Neuronal stem cell (in vitro differentiated cells): Measurements from ENCODE around the gene SH3PXD2A.

Experiments
- DNase-seq: peaks from one replicate; pipeline ENCODE4 v3.0.0-alpha.2; 2013; ENCODE audit warnings: low spot score
- H2AFZ ChIP-seq: one replicate; pipeline ENCODE4 v1.6.1; 2013; ENCODE audit warnings: mild to moderate bottlenecking, low read length, inconsistent platforms
- H2AK5ac ChIP-seq: 2 replicates; pipeline ENCODE4 v1.6.1; 2013; ENCODE audit warnings: low read depth, mild to moderate bottlenecking, inconsistent platforms, low read length, moderate library complexity, mixed read lengths
- H2BK120ac ChIP-seq: 2 replicates; pipeline ENCODE4 v1.6.1; 2013; ENCODE audit warnings: low read depth, mild to moderate bottlenecking, inconsistent platforms, low read length, moderate library complexity, mixed read lengths
- H2BK12ac ChIP-seq: one replicate; pipeline ENCODE4 v1.6.1; 2013; ENCODE audit warnings: low read length, inconsistent platforms
- H2BK15ac ChIP-seq: 2 replicates; pipeline ENCODE4 v1.6.1; 2013; ENCODE audit warnings: mild to moderate bottlenecking, low read length, inconsistent platforms, mixed read lengths
- H2BK5ac ChIP-seq: one replicate; pipeline ENCODE4 v1.6.1; 2013; ENCODE audit warnings: inconsistent platforms, mild to moderate bottlenecking, low read length, moderate library complexity
- H3K14ac ChIP-seq: one replicate; pipeline ENCODE4 v1.6.1; 2013; ENCODE audit warnings: low read length, inconsistent platforms
- H3K18ac ChIP-seq: 2 replicates; pipeline ENCODE4 v1.6.1; 2013; ENCODE audit warnings: low read length, inconsistent platforms
- H3K23ac ChIP-seq: 2 replicates; pipeline ENCODE4 v1.6.1; 2013; ENCODE audit warnings: low read depth, mild to moderate bottlenecking, mixed read lengths, low read length, inconsistent platforms; ENCODE audit not compliant: poor library complexity
- H3K27ac ChIP-seq: replicated peaks from 3 replicates; pipeline ENCODE4 v1.5.1; 2013; ENCODE audit warnings: low read length, inconsistent platforms
- H3K27me3 ChIP-seq, 3 experiments: 2 replicates each; pipeline ENCODE4 v1.6.1; 2013; ENCODE audit warnings: low read length in 3 of 3, mild to moderate bottlenecking in 2 of 3, inconsistent platforms in 1 of 3, low read depth in 1 of 3, mixed read lengths in 1 of 3, moderate library complexity in 1 of 3; ENCODE audit not compliant: control insufficient read depth in 3 of 3, insufficient read depth in 3 of 3
- H3K36me3 ChIP-seq, 2 donors: replicated peaks in 1 of 2; 2 replicates each; pipeline ENCODE4 v1.6.1; 2013; ENCODE audit warnings: low read length in 2 of 2; ENCODE audit not compliant: control insufficient read depth in 2 of 2, insufficient read depth in 2 of 2
- H3K4ac ChIP-seq: 2 replicates; pipeline ENCODE4 v1.6.1; 2013; ENCODE audit warnings: inconsistent platforms, mild to moderate bottlenecking, low read length, moderate library complexity
- H3K4me1 ChIP-seq, 2 donors: 1 replicate in 1 of 2; 2 replicates in 1 of 2; pipeline ENCODE4 v1.6.1; 2013; ENCODE audit warnings: low read length in 2 of 2, low read depth in 1 of 2; ENCODE audit not compliant: control insufficient read depth in 2 of 2, insufficient read depth in 1 of 2
- H3K4me2 ChIP-seq: one replicate; pipeline ENCODE4 v1.6.1; 2013; ENCODE audit warnings: mild to moderate bottlenecking, low read length, inconsistent platforms; ENCODE audit not compliant: insufficient read depth, poor library complexity, severe bottlenecking
- H3K4me3 ChIP-seq, 2 donors: 2 replicates each; pipeline ENCODE4 v1.5.1; 2013; ENCODE audit warnings: low read length in 2 of 2, mild to moderate bottlenecking in 2 of 2, inconsistent platforms in 1 of 2, moderate library complexity in 1 of 2
- H3K79me1 ChIP-seq: one replicate; pipeline ENCODE4 v1.6.1; 2013; ENCODE audit warnings: low read depth, mild to moderate bottlenecking, inconsistent platforms, low read length, moderate library complexity
- H3K9ac ChIP-seq: one replicate; pipeline ENCODE4 v1.6.1; 2013; ENCODE audit warnings: mild to moderate bottlenecking, low read depth, low read length, inconsistent platforms; ENCODE audit not compliant: poor library complexity
- H3K9me3 ChIP-seq, 2 donors: replicated peaks in 1 of 2; 2 replicates each; pipeline versions ENCODE3 to v1.6.1; 2013; ENCODE audit warnings: low read length in 2 of 2, mild to moderate bottlenecking in 2 of 2, inconsistent platforms in 1 of 2, low read depth in 1 of 2, mixed read lengths in 1 of 2, moderate library complexity in 1 of 2; ENCODE audit not compliant: control insufficient read depth in 2 of 2, insufficient read depth in 1 of 2
- H4K8ac ChIP-seq: one replicate; pipeline ENCODE4 v1.6.1; 2013; ENCODE audit warnings: low read depth, mild to moderate bottlenecking, inconsistent platforms, low read length, moderate library complexity
- H4K91ac ChIP-seq: one replicate; pipeline ENCODE4 v1.6.1; 2013; ENCODE audit warnings: low read length, low read depth, mild to moderate bottlenecking, inconsistent platforms; ENCODE audit not compliant: poor library complexity
- WGBS, 2 donors: extraction: QIAGEN DNeasy Blood & Tissue Kit; methylation state at CpG; one replicate each; pipeline ENCODE4 v1.1.7; 2013; ENCODE audit warnings: missing lambda C conversion rate in 2 of 2, mixed read lengths in 1 of 2; ENCODE audit not compliant: insufficient read length in 2 of 2, insufficient replicate concordance in 1 of 2; ENCODE audit errors: extremely low coverage in 2 of 2; 5-methylcytosine and 5-hydroxymethylcytosine counted together

The SH3PXD2A gene

GRCh38 chr10:103855852-103856796 lies 748 bp upstream of the SH3PXD2A start:
- no peak overlapping the region for H3K27ac ChIP-seq

GRCh38 chr10:103854686-103855391 lies 537 bp downstream of the SH3PXD2A start:
- Histone ChIP-seq H2AK5ac (peak overlapping the region; percentile 64), H3K4me2 (peak overlapping the region; percentile 90), H3K23ac (no peak overlapping the region), H2AFZ (peak overlapping the region; percentile 93), H2BK12ac (peak overlapping the region; percentile 14), H3K14ac (no peak overlapping the region), H3K79me1 (no peaks in the 10 kb centered on the region), H4K91ac (no peak overlapping the region), H2BK5ac (no peak overlapping the region), H2BK15ac (no peak overlapping the region), H3K36me3 (peaks cover 0 to 16% of the 10 kb centered on the region in 2 donors), H3K9me3 (no peaks in the 10 kb centered on the region), H3K27ac (no peak overlapping the region), H4K8ac (no peak overlapping the region), H3K9ac (peak overlapping the region; percentile 80), H2BK120ac (no peak overlapping the region), H3K4me3 (peak overlapping the region; percentile 58 to 87), H3K27me3 (peaks cover 0 to 23% (median 4%) of the 10 kb centered on the region in 3 experiments), H3K4me1 (peaks cover 13 to 20% of the 10 kb centered on the region in 2 donors), H3K4ac (no peak overlapping the region), H3K18ac (peak overlapping the region; percentile 86)
- no CpG with 5 or more reads among the region's 53 CpGs for WGBS, 2 donors
- no peak for DNase-seq

More at GRCh38 chr10:103855852-103856796, 748 bp upstream of the SH3PXD2A start:
- Histone ChIP-seq H3K18ac (peak overlapping the region; percentile 45), H3K79me1 (no peaks in the 10 kb centered on the region), H2BK12ac (peak overlapping the region; percentile 51), H3K4ac (no peak overlapping the region), H3K4me1 (peaks cover 13 to 20% of the 10 kb centered on the region in 2 donors), H2BK120ac (no peak overlapping the region), H2BK15ac (no peak overlapping the region), H3K9ac (peak overlapping the region; percentile 54), H3K23ac (no peak overlapping the region), H3K27me3 (peaks cover 0 to 23% (median 4%) of the 10 kb centered on the region in 3 experiments), H3K4me2 (peak overlapping the region; percentile 90), H2AFZ (peak overlapping the region; percentile 93), H4K91ac (no peak overlapping the region), H3K4me3 (peak overlapping the region; percentile 58 to 79), H3K36me3 (peaks cover 0 to 9% of the 10 kb centered on the region in 2 donors), H2BK5ac (no peak overlapping the region), H3K14ac (no peak overlapping the region), H3K9me3 (no peaks in the 10 kb centered on the region), H4K8ac (no peak overlapping the region), H2AK5ac (no peak overlapping the region)
- DNase-seq: peak; percentile 27
- no CpG with 5 or more reads among the region's 34 CpGs for WGBS, 2 donors

GRCh38 chr10:103854265-103854685 lies 1.1 kb downstream of the SH3PXD2A start:
- Histone ChIP-seq H2BK120ac (no peak overlapping the region), H2AFZ (peak overlapping the region; percentile 93), H3K4me1 (peaks cover 13 to 20% of the 10 kb centered on the region in 2 donors), H3K18ac (peak overlapping the region; percentile 86), H2BK12ac (no peak overlapping the region), H3K36me3 (peaks cover 0 to 16% of the 10 kb centered on the region in 2 donors), H4K91ac (no peak overlapping the region), H2AK5ac (peak overlapping the region; percentile 64), H3K9me3 (no peaks in the 10 kb centered on the region), H3K23ac (no peak overlapping the region), H3K27ac (no peak overlapping the region), H2BK15ac (no peak overlapping the region), H3K9ac (peak overlapping the region; percentile 80), H3K4me2 (peak overlapping the region; percentile 90), H3K4me3 (peak overlapping the region; percentile 58 to 87), H3K14ac (no peak overlapping the region), H2BK5ac (no peak overlapping the region), H3K27me3 (peaks cover 0 to 23% (median 4%) of the 10 kb centered on the region in 3 experiments), H3K4ac (no peak overlapping the region), H3K79me1 (no peaks in the 10 kb centered on the region), H4K8ac (no peak overlapping the region)
- peak; percentile 36 for DNase-seq
- no CpG with 5 or more reads among the region's 13 CpGs for WGBS, 2 donors
